Keratinocyte (primary cell): ENCODE results near the gene PHACTR1. TPM values are rescaled to one million over a fixed set of nuclear protein-coding genes. Genes with fewer than 3 reads are reported as not detected.

ENCODE experiments used
- DNase-seq: peaks from one replicate; pipeline ENCODE4 v3.0.0-alpha.2; 2011; ENCODE audit warnings: low read depth, missing footprints, low spot score
- FAIRE-seq: peaks from 2 replicates; lab custom pipeline; 2011; peaks lifted over from hg19 to GRCh38; lab: Jason Lieb, UNC
- H2AFZ ChIP-seq: 2 replicates; pipeline ENCODE4 v1.6.0; 2012; ENCODE audit warnings: low read length, control low read depth, inconsistent platforms; ENCODE audit not compliant: control insufficient read depth
- H3K27ac ChIP-seq: 2 replicates; pipeline ENCODE4 v1.5.1; 2011; ENCODE audit warnings: low read length; ENCODE audit not compliant: control insufficient read depth, insufficient read depth
- H3K27me3 ChIP-seq: 3 replicates; pipeline ENCODE4 v1.6.0; 2011; ENCODE audit warnings: low read length; ENCODE audit not compliant: control insufficient read depth, insufficient read depth; ENCODE audit errors: extremely low read depth
- H3K36me3 ChIP-seq, 2 experiments: 2 replicates in 1 of 2; 3 replicates in 1 of 2; pipeline ENCODE4 v1.5.1; 2011; ENCODE audit warnings: low read length in 2 of 2, mild to moderate bottlenecking in 1 of 2; ENCODE audit not compliant: control insufficient read depth in 2 of 2, insufficient read depth in 2 of 2; ENCODE audit errors: extremely low read depth in 1 of 2
- H3K4me1 ChIP-seq: 3 replicates; pipeline ENCODE4 v1.5.1; 2011; ENCODE audit warnings: low read length; ENCODE audit not compliant: control insufficient read depth, insufficient read depth; ENCODE audit errors: extremely low read depth
- H3K4me2 ChIP-seq: 3 replicates; pipeline ENCODE4 v1.6.0; 2011; ENCODE audit warnings: low read depth, low read length; ENCODE audit not compliant: control insufficient read depth, insufficient read depth; ENCODE audit errors: extremely low read depth
- H3K4me3 ChIP-seq, 3 experiments: fragments of 200-600 bp in 1 of 3; sonication (generic) in 1 of 3; 2 replicates in 2 of 3; 3 replicates in 1 of 3; pipeline ENCODE4 v1.5.1; 2011 to 2016; ENCODE audit warnings: low read length in 3 of 3, mild to moderate bottlenecking in 3 of 3, control low read depth in 2 of 3, inconsistent platforms in 1 of 3, low read depth in 1 of 3, mixed read lengths in 1 of 3, mixed run types in 1 of 3, moderate library complexity in 1 of 3; ENCODE audit not compliant: control insufficient read depth in 2 of 3, insufficient read depth in 2 of 3; ENCODE audit errors: extremely low read depth in 1 of 3
- H3K79me2 ChIP-seq: 2 replicates; pipeline ENCODE4 v1.6.0; 2012; ENCODE audit warnings: low read length; ENCODE audit not compliant: control insufficient read depth, insufficient read depth
- H3K9ac ChIP-seq: 3 replicates; pipeline ENCODE4 v1.6.0; 2011; ENCODE audit warnings: low read length; ENCODE audit not compliant: control insufficient read depth, insufficient read depth; ENCODE audit errors: extremely low read depth
- H3K9me1 ChIP-seq: 3 replicates; pipeline ENCODE4 v1.6.0; 2011; ENCODE audit warnings: low read length; ENCODE audit not compliant: control insufficient read depth, insufficient read depth; ENCODE audit errors: extremely low read depth
- H3K9me3 ChIP-seq: 2 replicates; pipeline ENCODE4 v1.5.1; 2012; ENCODE audit warnings: low read depth, low read length; ENCODE audit not compliant: control insufficient read depth
- H4K20me1 ChIP-seq: 3 replicates; pipeline ENCODE4 v1.6.0; 2011; ENCODE audit warnings: low read length; ENCODE audit not compliant: control insufficient read depth, insufficient read depth; ENCODE audit errors: extremely low read depth
- EZH2 ChIP-seq: IDR thresholded peaks from one replicate; pipeline ENCODE4 v1.6.1; 2012; ENCODE audit warnings: inconsistent platforms, mild to moderate bottlenecking, low read length, moderate library complexity
- dilution Hi-C: fragments of 300-500 bp; cut with MboI; formaldehyde crosslinking; loops from one replicate; pipeline ENCODE4 v1.7.0; 2020; ENCODE audit warnings: low sequenced_read_pairs; ENCODE audit not compliant: extremely low pct_ligation_motif_present
- polyA plus RNA-seq, 5 experiments: library from polyadenylated mRNA; depleted of rRNA in 3 of 5; stranded (reverse) in 3 of 5; stranded (forward) in 1 of 5; unstranded in 1 of 5; fragments of >200 nt; gene quantifications; 1 replicate in 1 of 5; 2 replicates in 3 of 5; 3 replicates in 1 of 5; pipeline versions ENCODE4 v1.2.1 to v1.2.3, GENCODE V29; 2011 to 2012; ENCODE audit warnings: missing spikeins in 2 of 5, low read depth in 1 of 5, low replicate concordance in 1 of 5
- TF ChIP-seq, protein P1 (sequence below), 3 experiments: IDR thresholded peaks in 1 of 3; conservative IDR thresholded peaks in 1 of 3; optimal IDR thresholded peaks in 1 of 3; 2 replicates in 2 of 3; 3 replicates in 1 of 3; pipeline versions ENCODE3 to v1.5.1; 2011; ENCODE audit warnings: low read length in 3 of 3, mild to moderate bottlenecking in 3 of 3, moderate library complexity in 2 of 3, control low read depth in 1 of 3, inconsistent platforms in 1 of 3; ENCODE audit not compliant: insufficient read depth in 2 of 3; ENCODE audit errors: extremely low read depth in 1 of 3

The PHACTR1 gene
- polyA plus RNA-seq, 1 donor (not counting 4 experiments of a cell fraction or from before 2014, with no cell fraction given), result 0.22 TPM

DNA sequence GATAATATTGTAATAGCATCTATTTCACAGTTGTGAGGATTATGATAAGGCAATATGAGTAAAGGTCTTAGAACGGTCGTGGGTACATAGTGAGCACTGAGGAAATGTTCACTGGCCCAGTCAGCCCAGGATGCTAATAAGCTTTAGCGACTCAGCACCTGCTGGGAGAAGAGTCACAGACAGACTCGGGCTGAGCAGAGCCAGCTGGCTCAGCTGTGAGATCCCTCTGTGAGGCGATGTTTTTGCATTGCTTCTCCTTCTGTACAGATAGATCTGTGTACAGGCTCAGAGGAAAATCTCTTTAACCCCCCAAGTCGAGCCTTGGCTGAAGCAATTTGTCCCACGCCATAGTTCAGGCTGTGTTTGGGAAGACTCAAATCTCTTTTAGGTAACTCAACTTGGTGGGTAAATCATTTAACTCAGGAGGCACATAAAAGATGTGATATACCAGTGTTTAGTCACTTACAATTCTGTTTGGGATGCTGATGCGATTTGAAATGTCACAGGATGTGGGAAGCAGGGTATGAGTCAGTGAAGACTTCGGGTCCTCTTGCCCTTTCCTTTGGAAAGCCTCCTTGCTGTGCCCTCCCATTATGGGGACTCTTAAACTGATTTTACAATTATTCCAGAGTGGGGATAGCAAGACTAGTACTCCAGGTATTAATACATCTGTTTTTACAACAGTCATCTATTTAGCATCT, 53.1 kb downstream of the PHACTR1 start:
- H2AFZ ChIP-seq, result no peak overlapping the region
- no peaks in the 10 kb centered on the region for H3K4me1 ChIP-seq
- H3K4me3 ChIP-seq, result no peak overlapping the region
- dilution Hi-C loops, result no loop called here
- no peak overlapping the region for H3K9ac ChIP-seq
- no peaks in the 10 kb centered on the region for H3K79me2 ChIP-seq
- H3K36me3 ChIP-seq, result no peaks in the 10 kb centered on the region
- no peak for TF ChIP-seq EZH2
- TF ChIP-seq, protein P1, sequence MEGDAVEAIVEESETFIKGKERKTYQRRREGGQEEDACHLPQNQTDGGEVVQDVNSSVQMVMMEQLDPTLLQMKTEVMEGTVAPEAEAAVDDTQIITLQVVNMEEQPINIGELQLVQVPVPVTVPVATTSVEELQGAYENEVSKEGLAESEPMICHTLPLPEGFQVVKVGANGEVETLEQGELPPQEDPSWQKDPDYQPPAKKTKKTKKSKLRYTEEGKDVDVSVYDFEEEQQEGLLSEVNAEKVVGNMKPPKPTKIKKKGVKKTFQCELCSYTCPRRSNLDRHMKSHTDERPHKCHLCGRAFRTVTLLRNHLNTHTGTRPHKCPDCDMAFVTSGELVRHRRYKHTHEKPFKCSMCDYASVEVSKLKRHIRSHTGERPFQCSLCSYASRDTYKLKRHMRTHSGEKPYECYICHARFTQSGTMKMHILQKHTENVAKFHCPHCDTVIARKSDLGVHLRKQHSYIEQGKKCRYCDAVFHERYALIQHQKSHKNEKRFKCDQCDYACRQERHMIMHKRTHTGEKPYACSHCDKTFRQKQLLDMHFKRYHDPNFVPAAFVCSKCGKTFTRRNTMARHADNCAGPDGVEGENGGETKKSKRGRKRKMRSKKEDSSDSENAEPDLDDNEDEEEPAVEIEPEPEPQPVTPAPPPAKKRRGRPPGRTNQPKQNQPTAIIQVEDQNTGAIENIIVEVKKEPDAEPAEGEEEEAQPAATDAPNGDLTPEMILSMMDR (optimal IDR thresholded peaks at IDR 0.05 in 1 of 3, IDR thresholded peaks at IDR 0.05 in 1 of 3, conservative IDR thresholded peaks at IDR 0.05 in 1 of 3; ENCODE audit: extremely low read depth in 1 of 3, insufficient read depth in 2 of 3, low read length in 3 of 3), result no peak
- H4K20me1 ChIP-seq, result no peaks in the 10 kb centered on the region
- no peak overlapping the region for H3K4me2 ChIP-seq
- no peaks in the 10 kb centered on the region for H3K9me3 ChIP-seq
- no peaks in the 10 kb centered on the region for H3K27me3 ChIP-seq
- H3K27ac ChIP-seq, result no peak overlapping the region
- FAIRE-seq, result no peak
- no peaks in the 10 kb centered on the region for H3K9me1 ChIP-seq
- DNase-seq, result no peak

GRCh38 chr6:12772416-12772815, 55.8 kb downstream of the PHACTR1 start:
- no peak overlapping the region for H3K27ac ChIP-seq
- H3K9ac ChIP-seq, result no peak overlapping the region
- H3K36me3 ChIP-seq, result no peaks in the 10 kb centered on the region
- no peak overlapping the region for H3K4me2 ChIP-seq
- dilution Hi-C loops, result no loop called here
- H3K4me3 ChIP-seq, result no peak overlapping the region
- no peak for TF ChIP-seq EZH2
- TF ChIP-seq, protein P1 (optimal IDR thresholded peaks at IDR 0.05 in 1 of 3, IDR thresholded peaks at IDR 0.05 in 1 of 3, conservative IDR thresholded peaks at IDR 0.05 in 1 of 3; ENCODE audit: extremely low read depth in 1 of 3, insufficient read depth in 2 of 3, low read length in 3 of 3), result no peak
- no peaks in the 10 kb centered on the region for H3K9me3 ChIP-seq
- H3K9me1 ChIP-seq, result no peaks in the 10 kb centered on the region
- H2AFZ ChIP-seq, result no peak overlapping the region
- H4K20me1 ChIP-seq, result no peaks in the 10 kb centered on the region
- no peaks in the 10 kb centered on the region for H3K4me1 ChIP-seq
- H3K27me3 ChIP-seq, result no peaks in the 10 kb centered on the region
- DNase-seq (no peak), FAIRE-seq (no peak)
- no peaks in the 10 kb centered on the region for H3K79me2 ChIP-seq
